GM12878 (cell line): ENCODE measurements around the gene CREB3L1. TPM values are rescaled to one million over a fixed set of nuclear protein-coding genes. Genes with fewer than 3 reads are reported as not detected.

Experiments
- ATAC-seq: fragments of 200-7000 bp; cut with Tn5 transposase; 3 replicates; pipeline ENCODE4 v1.9.1; 2020; ENCODE audit warnings: mild to moderate bottlenecking, moderate library complexity
- BruUV-seq: library from RNA; stranded (reverse); fragments of 400-500 nt; replicated peaks from 2 replicates; lab custom pipeline; 2021; lab: Mats Ljungman, UMichigan
- CTCF ChIA-PET: fragments of 300-600 bp; sonication (Branson Sonifier 250); formaldehyde crosslinking; extraction: SDS; loops from one replicate; lab custom pipeline; 2021; ENCODE audit warnings: inconsistent platforms; lab: Yijun Ruan, JAX
- POLR2A ChIA-PET: fragments of 350-600 bp; formaldehyde crosslinking; extraction: SDS; loops from one replicate; lab custom pipeline; 2021; ENCODE audit warnings: inconsistent platforms; lab: Charles Lee
- RAD21 ChIA-PET: fragments of 300-600 bp; sonication (Branson Sonifier 250); formaldehyde crosslinking; loops from one replicate; lab custom pipeline; 2023; ENCODE audit warnings: antibody characterized with exemption; ENCODE audit not compliant: unreplicated experiment; lab: Charles Lee
- SMC1A ChIA-PET: fragments of 300-600 bp; sonication (Branson Sonifier 250); formaldehyde crosslinking; loops from one replicate; lab custom pipeline; 2023; ENCODE audit not compliant: unreplicated experiment, uncharacterized antibody; lab: Charles Lee
- DNase-seq: peaks from one replicate; pipeline ENCODE4 v3.0.0-alpha.2; 2011; ENCODE audit warnings: low read depth, low spot score
- FAIRE-seq: peaks from 3 replicates; lab custom pipeline; 2011; peaks lifted over from hg19 to GRCh38; lab: Jason Lieb, UNC
- H2AFZ ChIP-seq: 2 replicates; pipeline ENCODE4 v1.6.0; 2011; ENCODE audit warnings: low read depth, low read length, control low read depth; ENCODE audit not compliant: control insufficient read depth
- H3K27ac ChIP-seq: 2 replicates; pipeline ENCODE4 v1.5.1; 2011; ENCODE audit warnings: control low read depth; ENCODE audit not compliant: control insufficient read depth, insufficient read depth
- H3K27me3 ChIP-seq, 2 experiments: replicated peaks in 1 of 2; 2 replicates each; pipeline versions ENCODE4 v1.6.0 to v1.6.1; 2011; ENCODE audit warnings: low read length in 1 of 2; ENCODE audit not compliant: control insufficient read depth in 2 of 2, insufficient read depth in 2 of 2
- H3K36me3 ChIP-seq, 2 experiments: 2 replicates each; pipeline ENCODE4 v1.5.1; 2011; ENCODE audit warnings: low read length in 1 of 2; ENCODE audit not compliant: control insufficient read depth in 2 of 2, insufficient read depth in 2 of 2
- H3K4me1 ChIP-seq: 2 replicates; pipeline ENCODE4 v1.6.1; 2011; ENCODE audit warnings: mild to moderate bottlenecking, low read length, moderate library complexity, mixed read lengths; ENCODE audit not compliant: control insufficient read depth, insufficient read depth
- H3K4me2 ChIP-seq: 2 replicates; pipeline ENCODE4 v1.6.0; 2011; ENCODE audit warnings: control low read depth; ENCODE audit not compliant: control insufficient read depth, insufficient read depth
- H3K4me3 ChIP-seq: fragments of 200-600 bp; sonication (generic); 2 replicates; pipeline ENCODE4 v1.5.1; 2016
- H3K79me2 ChIP-seq: 2 replicates; pipeline ENCODE4 v1.6.0; 2011; ENCODE audit warnings: low read length; ENCODE audit not compliant: control insufficient read depth, insufficient read depth
- H3K9ac ChIP-seq: 2 replicates; pipeline ENCODE4 v1.8.0; 2011; ENCODE audit warnings: low read length, control low read depth, mixed read lengths; ENCODE audit not compliant: control insufficient read depth, insufficient read depth
- H3K9me3 ChIP-seq: replicated peaks from 3 replicates; pipeline ENCODE4 v1.5.1; 2011; ENCODE audit warnings: mild to moderate bottlenecking, low read length; ENCODE audit not compliant: control insufficient read depth, insufficient read depth
- H4K20me1 ChIP-seq: 2 replicates; pipeline ENCODE4 v1.6.0; 2011; ENCODE audit not compliant: control insufficient read depth, insufficient read depth
- BACH1 ChIP-seq: fragments of 450-650 bp; IDR thresholded peaks from 2 replicates; pipeline ENCODE4 v1.6.1; 2017; ENCODE audit warnings: mild to moderate bottlenecking, borderline replicate concordance
- BHLHE40 ChIP-seq, 2 experiments: fragments of 450-650 bp in 1 of 2; IDR thresholded peaks; 2 replicates each; pipeline ENCODE4 v1.6.1; 2011 to 2017; ENCODE audit warnings: low read depth in 2 of 2, borderline replicate concordance in 1 of 2, improper control_type of control experiment in 1 of 2, low read length in 1 of 2, mild to moderate bottlenecking in 1 of 2
- CREM ChIP-seq: IDR thresholded peaks from 2 replicates; pipeline ENCODE4 v1.6.1; 2014; ENCODE audit warnings: antibody characterized with exemption, low read depth
- DPF2 ChIP-seq: fragments of 450-650 bp; IDR thresholded peaks from 2 replicates; pipeline ENCODE4 v1.6.1; 2017; ENCODE audit warnings: mild to moderate bottlenecking
- FOS ChIP-seq: IDR thresholded peaks from 3 replicates; pipeline ENCODE4 v1.6.1; 2011; ENCODE audit warnings: borderline replicate concordance; ENCODE audit not compliant: insufficient read length; ENCODE audit errors: extremely low read depth
- FOXK2 ChIP-seq: fragments of 450-650 bp; IDR thresholded peaks from 2 replicates; pipeline ENCODE4 v1.6.1; 2017; ENCODE audit warnings: mild to moderate bottlenecking, moderate library complexity
- MXI1 ChIP-seq: fragments of 150-350 bp; IDR thresholded peaks from 2 replicates; pipeline ENCODE4 v1.6.1; 2011; ENCODE audit warnings: low read depth, mild to moderate bottlenecking, inconsistent platforms, low read length, improper control_type of control experiment
- MYC ChIP-seq: IDR thresholded peaks from 2 replicates; pipeline ENCODE4 v1.6.1; 2011; ENCODE audit warnings: mild to moderate bottlenecking, low read length, moderate library complexity, inconsistent platforms; ENCODE audit not compliant: insufficient read depth, insufficient replicate concordance, insufficient read length, severe bottlenecking
- NFIC ChIP-seq: IDR thresholded peaks from 2 replicates; pipeline ENCODE4 v1.6.1; 2012; ENCODE audit warnings: low read depth, mild to moderate bottlenecking, inconsistent platforms, low read length, moderate library complexity
- POU2F2 ChIP-seq: IDR thresholded peaks from 3 replicates; pipeline ENCODE4 v1.6.1; 2011; ENCODE audit warnings: low read depth, mild to moderate bottlenecking, low read length, borderline replicate concordance
- RUNX3 ChIP-seq: IDR thresholded peaks from 2 replicates; pipeline ENCODE4 v1.6.1; 2012; ENCODE audit warnings: low read length, inconsistent platforms
- ZBED1 ChIP-seq: IDR thresholded peaks from 2 replicates; pipeline ENCODE4 v1.6.1; 2016; ENCODE audit warnings: borderline replicate concordance
- ZBTB11 ChIP-seq: fragments of 450-650 bp; formaldehyde crosslinking; IDR thresholded peaks from 2 replicates; pipeline ENCODE4 v1.5.0; 2022; ENCODE audit warnings: mild to moderate bottlenecking, missing genetic modification characterization
- WGBS: methylation state at CpG from one replicate; pipeline ENCODE4 v1.1.6; 2016; ENCODE audit warnings: low lambda C conversion rate; ENCODE audit not compliant: insufficient replicate concordance, insufficient coverage; ENCODE audit errors: missing lambda C conversion rate; 5-methylcytosine and 5-hydroxymethylcytosine counted together
- in situ Hi-C: fragments of 300-500 bp; cut with MboI; formaldehyde crosslinking; loops from 9 replicates; pipeline ENCODE4 v1.14.3; 2018; ENCODE audit warnings: mixed read lengths
- intact Hi-C: fragments of 100-400 bp; cut with micrococcal nuclease; formaldehyde crosslinking; loops from one replicate; pipeline ENCODE4 v1.14.2; 2022; ENCODE audit not compliant: unreplicated experiment
- polyA plus RNA-seq, 11 experiments: library from polyadenylated mRNA; depleted of rRNA in 4 of 11; unstranded in 6 of 11; stranded (reverse) in 5 of 11; fragments of >200 nt; fragmentation: Nextera tagmentation in 4 of 11; fragmentation: Illumina TruSeq in 1 of 11; extraction: Ambion mirVana in 4 of 11; extraction: Trizol in 1 of 11; gene quantifications; 1 replicate in 1 of 11; 2 replicates in 10 of 11; pipeline versions ENCODE4 v1.2.1 to v1.2.3, GENCODE V29; 2011 to 2016; ENCODE audit warnings: inconsistent platforms in 2 of 11, missing spikeins in 2 of 11, low read depth in 1 of 11
- total RNA-seq, 4 experiments: library from RNA; depleted of rRNA in 3 of 4; stranded (reverse); fragments of >200 nt in 3 of 4; fragmentation: Illumina TruSeq in 1 of 4; extraction: Trizol in 1 of 4; gene quantifications; 2 replicates each; pipeline versions ENCODE4 v1.2.1 to v1.2.3, GENCODE V29; 2013 to 2021
- TF ChIP-seq, protein P1 (sequence below): fragments of 450-650 bp; IDR thresholded peaks from 2 replicates; pipeline ENCODE4 v1.6.1; 2017; ENCODE audit warnings: mild to moderate bottlenecking

Gene CREB3L1
- total and polyA plus RNA-seq, 10 of the 15 experiments (the other 5 are each of a cell fraction or from before 2014, with no cell fraction given), result 0.03 to 1.4 (median 0.22) TPM

DNA sequence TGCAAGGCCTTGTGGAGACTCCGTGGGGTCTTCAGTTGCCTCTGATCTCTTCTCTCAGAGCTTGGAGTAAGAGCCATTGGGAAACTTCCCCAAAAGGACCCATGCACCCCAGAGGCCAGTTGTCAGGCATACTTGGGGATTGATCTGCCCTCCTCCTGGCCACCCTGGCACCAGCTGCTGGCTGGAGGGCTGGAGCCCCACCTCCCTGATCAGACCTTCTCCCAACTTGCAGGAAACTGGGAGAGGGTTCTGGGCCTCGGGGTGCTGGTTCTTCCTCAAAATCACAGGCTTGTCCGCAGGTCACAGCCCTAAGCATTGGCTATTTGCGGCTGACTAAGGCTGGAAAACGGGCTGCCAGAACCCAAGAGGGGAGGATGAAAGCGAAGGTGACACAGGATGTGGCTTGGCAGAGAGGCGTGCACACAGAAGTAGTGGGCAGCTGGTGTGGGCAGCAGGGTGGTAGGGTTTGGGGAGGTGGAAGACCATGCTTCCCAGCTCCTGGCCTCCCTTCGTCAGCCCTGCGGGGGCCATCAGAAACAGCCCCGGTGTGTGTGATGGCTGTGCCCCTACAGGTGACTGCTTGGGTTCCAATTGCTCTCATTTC lies 68.5 kb downstream of the CREB3L1 start:
- CTCF ChIA-PET, result interaction anchor here (0.9 to 19.9 kb wide), 11 partner anchors 16 to 272 kb away, joined by 3 to 423 read pairs (median 8); partner anchors contain the start of gene ATG13
- peak overlapping the region; percentile 48 for H3K27ac ChIP-seq
- RAD21 ChIA-PET, result interaction anchor here (0.6 to 3.8 kb wide), 15 partner anchors 15 to 231 kb away, joined by 3 to 38 read pairs (median 4); no protein-coding TSS in a partner anchor

More for the DNA sequence above, 68.5 kb downstream of the CREB3L1 start:
- SMC1A ChIA-PET, result interaction anchor here (0.6 to 3.2 kb wide), 7 partner anchors 8 to 137 kb away, joined by 4 to 11 read pairs (median 6); no protein-coding TSS in a partner anchor
- 39% methylated on average over 10 of the region's 10 CpGs for WGBS
- Histone ChIP-seq H2AFZ (peak overlapping the region; percentile 70; the same call in 1 of the 2 replicates), H4K20me1 (no peaks in the 10 kb centered on the region), H3K36me3 (peaks cover 0 to 3% of the 10 kb centered on the region in 2 experiments; a peak in 2 of 4 replicates), H3K4me2 (peak overlapping the region; percentile 96), H3K79me2 (peaks cover 31% of the 10 kb centered on the region), H3K9me3 (no peaks in the 10 kb centered on the region), H3K4me3 (peak overlapping the region; percentile 79), H3K9ac (peak overlapping the region; percentile 69), H3K27me3 (no peaks in the 10 kb centered on the region; a peak in 1 of 4 replicates), H3K4me1 (peaks cover 32% of the 10 kb centered on the region)
- FAIRE-seq, result no peak
- no peak for DNase-seq
- peak; percentile 30; the same call in 1 of the 2 replicates for TF ChIP-seq RUNX3
- no peak for TF ChIP-seq BACH1
- no peak for TF ChIP-seq NFIC
- TF ChIP-seq FOXK2, result no peak
- peak; percentile 24 to 59; a peak in 1 of 4 replicates for TF ChIP-seq BHLHE40 (IDR thresholded peaks at IDR 0.05; ENCODE audit: borderline replicate concordance in 1 of 2, low read depth in 2 of 2, low read length in 1 of 2)
- TF ChIP-seq ZBTB11, result 0 out of 2 replicates have a peak, but pooled peaks have one; percentile 27
- TF ChIP-seq, protein P1, sequence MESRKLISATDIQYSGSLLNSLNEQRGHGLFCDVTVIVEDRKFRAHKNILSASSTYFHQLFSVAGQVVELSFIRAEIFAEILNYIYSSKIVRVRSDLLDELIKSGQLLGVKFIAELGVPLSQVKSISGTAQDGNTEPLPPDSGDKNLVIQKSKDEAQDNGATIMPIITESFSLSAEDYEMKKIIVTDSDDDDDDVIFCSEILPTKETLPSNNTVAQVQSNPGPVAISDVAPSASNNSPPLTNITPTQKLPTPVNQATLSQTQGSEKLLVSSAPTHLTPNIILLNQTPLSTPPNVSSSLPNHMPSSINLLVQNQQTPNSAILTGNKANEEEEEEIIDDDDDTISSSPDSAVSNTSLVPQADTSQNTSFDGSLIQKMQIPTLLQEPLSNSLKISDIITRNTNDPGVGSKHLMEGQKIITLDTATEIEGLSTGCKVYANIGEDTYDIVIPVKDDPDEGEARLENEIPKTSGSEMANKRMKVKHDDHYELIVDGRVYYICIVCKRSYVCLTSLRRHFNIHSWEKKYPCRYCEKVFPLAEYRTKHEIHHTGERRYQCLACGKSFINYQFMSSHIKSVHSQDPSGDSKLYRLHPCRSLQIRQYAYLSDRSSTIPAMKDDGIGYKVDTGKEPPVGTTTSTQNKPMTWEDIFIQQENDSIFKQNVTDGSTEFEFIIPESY, result no peak
- TF ChIP-seq CREM, result no peak
- TF ChIP-seq MXI1, result 0 out of 2 replicates have a peak, but pooled peaks have one; percentile 21
- TF ChIP-seq POU2F2, result no peak
- TF ChIP-seq MYC, result no peak
- TF ChIP-seq DPF2, result peak; percentile 37
- TF ChIP-seq ZBED1, result no peak
- TF ChIP-seq FOS, result no peak
- peak; percentile 45 for ATAC-seq
- POLR2A ChIA-PET, result interaction anchor here (1.4 to 1.6 kb wide), 3 partner anchors 15 to 144 kb away, joined by 3 to 9 read pairs (median 4); no protein-coding TSS in a partner anchor
- in situ Hi-C loops, result no loop called here
- intact Hi-C loops, result loop anchor here (10.0 kb wide), 1 partner anchor 221 kb away; the partner anchor contains the start of gene PHF21A
- BruUV-seq, result no TSS peak
